ENCODE measurements around the gene RALGAPA1.

GRCh38 chr14:35556548-35556947 lies 252.5 kb downstream of the RALGAPA1 start:
- TF ChIP-seq EZH2 (IDR thresholded peaks at IDR 0.05; ENCODE audit: borderline replicate concordance, insufficient read depth, low read length, poor library complexity, severe bottlenecking) (no peak), CTCF (IDR thresholded peaks at IDR 0.05; ENCODE audit: poor library complexity, severe bottlenecking) (no peak)

All from neural cell (in vitro differentiated cells).